B cell (primary cell): ENCODE results near the gene GUCA2B. TPM values are rescaled to one million over a fixed set of nuclear protein-coding genes. Genes with fewer than 3 reads are reported as not detected.

ENCODE experiments used
- ATAC-seq: fragments of 200-7000 bp; cut with Tn5 transposase; one replicate; pipeline ENCODE4 v1.10.0; 2021; ENCODE audit warnings: low read depth, mild to moderate bottlenecking, moderate number of reproducible peaks, moderate library complexity
- CTCF ChIA-PET: fragments of 350-600 bp; sonication (Branson Sonifier 250); formaldehyde crosslinking; loops from one replicate; lab custom pipeline; 2021; ENCODE audit warnings: antibody characterized with exemption, inconsistent platforms; lab: Charles Lee
- POLR2A ChIA-PET: fragments of 350-600 bp; sonication (Branson Sonifier 250); formaldehyde crosslinking; loops from one replicate; lab custom pipeline; 2021; ENCODE audit warnings: antibody characterized with exemption; lab: Charles Lee
- DNase-seq: peaks from one replicate; pipeline ENCODE4 v3.0.0; 2013
- H2AFZ ChIP-seq: 2 replicates; pipeline ENCODE4 v1.6.1; 2012; ENCODE audit warnings: mild to moderate bottlenecking, low read depth, low read length; ENCODE audit not compliant: insufficient read depth, poor library complexity, severe bottlenecking
- H3K27ac ChIP-seq, 2 donors: 1 replicate in 1 of 2; 2 replicates in 1 of 2; pipeline ENCODE4 v1.5.1; 2012 to 2013; ENCODE audit warnings: low read length in 2 of 2, mild to moderate bottlenecking in 2 of 2, moderate library complexity in 1 of 2
- H3K27me3 ChIP-seq, 4 experiments: fragments of 200-600 bp in 1 of 4; sonication (generic) in 1 of 4; replicated peaks in 1 of 4; 1 replicate in 2 of 4; 2 replicates in 2 of 4; pipeline versions ENCODE4 v1.6.1 to v1.7.0; 2013 to 2016; ENCODE audit warnings: low read length in 3 of 4, mild to moderate bottlenecking in 2 of 4, mixed read lengths in 1 of 4, moderate library complexity in 1 of 4; ENCODE audit not compliant: insufficient read depth in 4 of 4, control insufficient read depth in 3 of 4; ENCODE audit errors: control extremely low read depth in 1 of 4
- H3K36me3 ChIP-seq, 2 experiments: replicated peaks in 1 of 2; 1 replicate in 1 of 2; 2 replicates in 1 of 2; pipeline versions ENCODE4 v1.6.1 to v1.7.1; 2013; ENCODE audit warnings: low read length in 1 of 2; ENCODE audit not compliant: insufficient read depth in 2 of 2, control insufficient read depth in 1 of 2; ENCODE audit errors: control extremely low read depth in 1 of 2, extremely low read depth in 1 of 2
- H3K4me1 ChIP-seq, 2 donors: fragments of 200-600 bp in 1 of 2; sonication (generic) in 1 of 2; 1 replicate in 1 of 2; 2 replicates in 1 of 2; pipeline versions ENCODE4 v1.5.1 to v1.6.1; 2013 to 2017; ENCODE audit warnings: low read length in 2 of 2; ENCODE audit not compliant: control insufficient read depth in 2 of 2, insufficient read depth in 2 of 2
- H3K4me2 ChIP-seq: replicated peaks from 2 replicates; pipeline ENCODE3; 2012; ENCODE audit warnings: mild to moderate bottlenecking, low read depth, low read length; ENCODE audit not compliant: poor library complexity, severe bottlenecking
- H3K4me3 ChIP-seq, 5 experiments: fragments of 200-600 bp in 1 of 5; sonication (generic) in 1 of 5; 1 replicate in 3 of 5; 2 replicates in 2 of 5; pipeline versions ENCODE4 v1.5.1 to v1.7.0; 2011 to 2016; ENCODE audit warnings: low read length in 4 of 5, mild to moderate bottlenecking in 4 of 5, low read depth in 2 of 5, control low read depth in 1 of 5, moderate library complexity in 1 of 5; ENCODE audit not compliant: insufficient read depth in 1 of 5; ENCODE audit errors: control extremely low read depth in 1 of 5, extremely low read depth in 1 of 5
- H3K79me2 ChIP-seq: fragments of 200-600 bp; sonication (generic); one replicate; pipeline ENCODE4 v1.6.0; 2016; ENCODE audit warnings: low read length; ENCODE audit not compliant: control insufficient read depth, insufficient read depth
- H3K9ac ChIP-seq: fragments of 200-600 bp; sonication (generic); 2 replicates; pipeline ENCODE4 v1.6.1; 2017; ENCODE audit warnings: mild to moderate bottlenecking, low read length, moderate library complexity
- H3K9me3 ChIP-seq, 3 donors: one replicate each; pipeline versions ENCODE4 v1.6.1 to v1.7.1; 2013; ENCODE audit warnings: low read length in 2 of 3; ENCODE audit not compliant: control insufficient read depth in 2 of 3, insufficient read depth in 1 of 3; ENCODE audit errors: control extremely low read depth in 1 of 3
- H4K20me1 ChIP-seq: 2 replicates; pipeline ENCODE4 v1.6.0; 2012; ENCODE audit warnings: mild to moderate bottlenecking, low read length; ENCODE audit not compliant: insufficient read depth, control insufficient read depth, poor library complexity, severe bottlenecking
- H3K27ac Mint-ChIP-seq: one replicate; pipeline ENCODE4 v1.8.0; 2021; ENCODE audit warnings: mixed read lengths
- H3K27me3 Mint-ChIP-seq: one replicate; pipeline ENCODE4 v1.8.0; 2021; ENCODE audit warnings: mixed read lengths
- H3K4me1 Mint-ChIP-seq: one replicate; pipeline ENCODE4 v1.8.0; 2021; ENCODE audit warnings: mixed read lengths
- H3K4me3 Mint-ChIP-seq: one replicate; pipeline ENCODE4 v1.8.0; 2021; ENCODE audit warnings: mixed read lengths
- H3K9me3 Mint-ChIP-seq: one replicate; pipeline ENCODE4 v1.8.0; 2022; ENCODE audit warnings: mixed read lengths; ENCODE audit not compliant: insufficient read depth
- CTCF ChIP-seq: fragments of 200-600 bp; IDR thresholded peaks from one replicate; pipeline ENCODE4 v1.8.0; 2022; ENCODE audit warnings: antibody characterized with exemption, mild to moderate bottlenecking
- EZH2 ChIP-seq: IDR thresholded peaks from 2 replicates; pipeline ENCODE4 v1.6.1; 2012; ENCODE audit warnings: borderline replicate concordance, low read depth, mild to moderate bottlenecking, moderate library complexity, low read length; ENCODE audit not compliant: insufficient read depth, poor library complexity, severe bottlenecking
- WGBS: methylation state at CpG from one replicate; pipeline ENCODE4 v1.1.5; 2013; ENCODE audit warnings: missing lambda C conversion rate; ENCODE audit not compliant: insufficient coverage; 5-methylcytosine and 5-hydroxymethylcytosine counted together
- intact Hi-C: fragments of 100-400 bp; cut with micrococcal nuclease; formaldehyde crosslinking; loops from one replicate; pipeline ENCODE4 v1.10.0; 2022
- polyA plus RNA-seq: library from polyadenylated mRNA; depleted of rRNA; stranded (reverse); fragments of >200 nt; gene quantifications from 2 replicates; pipeline ENCODE4 v1.2.3, GENCODE V29; 2012
- total RNA-seq, 2 donors: library from RNA; stranded (reverse); fragments of 120-200 nt in 1 of 2; gene quantifications; 1 replicate in 1 of 2; 2 replicates in 1 of 2; pipeline versions ENCODE4 v1.2.3 to v1.2.4, GENCODE V29; 2013 to 2022

The GUCA2B gene
- total and polyA plus RNA-seq, 2 donors (not counting 1 experiment from before 2014, with no cell fraction given) = not detected

- intact Hi-C loops = no loop called here
- no peak for DNase-seq
- H3K4me1 Mint-ChIP-seq = no peaks in the 10 kb centered on the region
Measured at GRCh38 chr1:42163114-42163513, 9.9 kb downstream of the GUCA2B start.

More at GRCh38 chr1:42163114-42163513, 9.9 kb downstream of the GUCA2B start:
- 75% methylated on average over 1 of the region's 2 CpGs for WGBS
- Mint-ChIP-seq H3K4me3 (no peak overlapping the region), H3K27me3 (peaks cover 12% of the 10 kb centered on the region), H3K9me3 (peaks cover 3% of the 10 kb centered on the region), H3K27ac (no peak overlapping the region)
- Histone ChIP-seq H4K20me1 (no peaks in the 10 kb centered on the region), H3K4me2 (no peak overlapping the region), H3K9ac (no peak overlapping the region), H3K4me1 (no peaks in the 10 kb centered on the region), H3K9me3 (peaks cover 0 to 5% (median 0%) of the 10 kb centered on the region in 3 donors), H3K4me3 (no peak overlapping the region), H2AFZ (no peak overlapping the region), H3K79me2 (no peaks in the 10 kb centered on the region), H3K27ac (no peak overlapping the region), H3K27me3 (peaks cover 0 to 7% (median 0%) of the 10 kb centered on the region in 4 experiments), H3K36me3 (no peaks in the 10 kb centered on the region)
- no peak for ATAC-seq
- no peak for TF ChIP-seq CTCF
- TF ChIP-seq EZH2 = no peak
- POLR2A ChIA-PET = no interaction called here
- CTCF ChIA-PET = interaction anchor here (1.1 to 4.6 kb wide), 2 partner anchors 9 to 11 kb away, joined by 3 to 17 read pairs; no protein-coding TSS in a partner anchor
